ENCODE measurements around the gene HBM. TPM values are rescaled to one million over a fixed set of nuclear protein-coding genes. Genes with fewer than 3 reads are reported as not detected.
"Not testable (repeated sequence)": the region's sequence is repeated elsewhere in the genome, so short reads cannot be mapped to it uniquely, and the experiment has no call there.

HBM gene
- total and polyA plus RNA-seq, 5 donors = not detected

- Histone ChIP-seq H3K27me3 (ENCODE audit: control insufficient read depth, insufficient read depth) (no peaks in the 10 kb centered on the region), H3K27ac (ENCODE audit: low read length) (no peak overlapping the region), H3K9me3 (ENCODE audit: control insufficient read depth, low read length) (no peaks in the 10 kb centered on the region), H3K4me1 (ENCODE audit: control insufficient read depth, insufficient read depth, low read length) (no peaks in the 10 kb centered on the region), H3K4me3 (ENCODE audit: low read length) (no peak overlapping the region)
- WGBS = 87% methylated on average over 2 of the region's 2 CpGs
- DNase-seq = no peak
- intact Hi-C loops (cut with DNase I) = no loop called here
- no peak for ATAC-seq
Measured at GRCh38 chr16:146646-147045, 19.1 kb upstream of the HBM start.

DNA sequence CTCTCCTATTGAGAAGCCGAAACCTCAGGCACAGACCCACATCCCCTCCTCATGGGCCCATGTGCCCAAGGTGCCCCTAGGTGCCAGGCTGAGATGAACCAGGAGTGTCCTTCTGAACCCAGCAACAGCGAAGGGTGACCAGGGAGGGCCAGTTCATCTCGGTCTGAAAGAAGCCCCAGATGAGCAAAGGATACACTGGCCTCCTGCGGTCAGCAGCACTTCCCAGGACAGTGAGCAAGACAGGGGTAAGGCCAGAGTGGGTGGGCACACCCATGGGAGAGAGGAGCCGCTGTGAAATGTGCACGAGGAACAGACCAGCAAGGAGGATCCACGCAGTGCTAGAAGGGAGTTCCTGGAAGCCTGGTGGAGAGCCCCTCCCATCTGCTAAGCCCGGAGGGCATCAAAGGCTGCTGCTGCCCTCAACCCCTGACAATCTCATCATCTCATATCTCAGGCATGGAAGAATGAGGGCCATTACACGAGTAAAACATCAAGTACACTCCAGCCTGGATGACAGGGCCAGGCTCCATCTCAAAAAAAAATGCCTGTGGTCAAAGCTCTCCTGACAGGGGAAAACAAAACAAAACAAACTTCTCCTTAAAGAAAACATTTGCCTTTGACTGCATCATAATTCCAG, 16.6 kb upstream of the HBM start:
- H3K4me1 ChIP-seq (ENCODE audit: control insufficient read depth, insufficient read depth, low read length) = no peaks in the 10 kb centered on the region
- ATAC-seq (no peak), DNase-seq (no peak)
- H3K4me3 ChIP-seq (ENCODE audit: low read length) = no peak overlapping the region
- no peaks in the 10 kb centered on the region for H3K9me3 ChIP-seq (ENCODE audit: control insufficient read depth, low read length)
- H3K27me3 ChIP-seq (ENCODE audit: control insufficient read depth, insufficient read depth) = no peaks in the 10 kb centered on the region
- intact Hi-C loops (cut with DNase I) = no loop called here
- H3K27ac ChIP-seq (ENCODE audit: low read length) = no peak overlapping the region
- WGBS = 48% methylated on average over 9 of the region's 9 CpGs

GRCh38 chr16:152141-153128, 13.3 kb upstream of the HBM start, which contains the start of gene HBZ:
HBZ (plus strand) TSS chr16:152644; CDS start chr16:152910, 266 bp downstream.
- intact Hi-C loops (cut with DNase I) = no loop called here
- no peaks in the 10 kb centered on the region for H3K27me3 ChIP-seq (ENCODE audit: control insufficient read depth, insufficient read depth)
- 73% methylated on average over 17 of the region's 17 CpGs for WGBS
- DNase-seq = no peak
- H3K9me3 ChIP-seq (ENCODE audit: control insufficient read depth, low read length) = no peaks in the 10 kb centered on the region
- ATAC-seq = peak; percentile 22 to 26
- no peak within 1 kb of the TSS for H3K4me3 ChIP-seq (ENCODE audit: low read length)
- no peak within 1 kb of the TSS for H3K27ac ChIP-seq (ENCODE audit: low read length)
- H3K4me1 ChIP-seq (ENCODE audit: control insufficient read depth, insufficient read depth, low read length) = no peaks in the 10 kb centered on the region

- peak in 1 of 2 donors; percentile 9 for ATAC-seq
- H3K27me3 ChIP-seq (ENCODE audit: control insufficient read depth, insufficient read depth); H3K27ac ChIP-seq (ENCODE audit: low read length); H3K4me3 ChIP-seq (ENCODE audit: low read length); H3K9me3 ChIP-seq (ENCODE audit: control insufficient read depth, low read length); DNase-seq; intact Hi-C loops (cut with DNase I); H3K4me1 ChIP-seq (ENCODE audit: control insufficient read depth, insufficient read depth, low read length): not testable (repeated sequence)
- 62% methylated on average over 4 of the region's 6 CpGs for WGBS
Measured at GRCh38 chr16:153129-153521, 12.7 kb upstream of the HBM start.

DNA sequence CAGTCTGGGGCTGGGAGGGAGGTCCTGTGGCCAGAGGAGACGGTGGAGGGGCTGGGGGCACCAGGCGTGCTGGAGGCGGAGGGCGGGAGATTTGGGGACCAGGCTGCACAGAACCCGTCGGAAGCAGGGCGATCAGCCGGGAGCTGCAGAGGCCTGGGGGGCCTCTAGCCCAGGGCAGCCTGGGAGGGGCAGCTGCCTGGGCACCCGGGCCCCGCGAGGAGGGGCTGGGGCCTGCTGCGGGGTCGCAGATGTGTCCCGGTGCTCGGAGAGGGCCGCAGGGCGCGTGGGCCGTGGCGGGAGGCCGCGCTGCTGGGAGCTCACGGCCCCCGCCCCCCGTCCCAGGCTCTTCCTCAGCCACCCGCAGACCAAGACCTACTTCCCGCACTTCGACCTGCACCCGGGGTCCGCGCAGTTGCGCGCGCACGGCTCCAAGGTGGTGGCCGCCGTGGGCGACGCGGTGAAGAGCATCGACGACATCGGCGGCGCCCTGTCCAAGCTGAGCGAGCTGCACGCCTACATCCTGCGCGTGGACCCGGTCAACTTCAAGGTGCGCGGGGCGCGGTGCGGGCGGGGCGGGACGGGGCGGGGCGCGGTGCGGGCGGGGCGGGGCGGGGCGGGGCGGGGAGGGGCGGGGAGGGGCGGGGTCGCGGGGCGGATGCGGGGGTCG, 12.1 kb upstream of the HBM start:
- WGBS = under 1% methylated on average over 18 of the region's 74 CpGs
- H3K27me3 ChIP-seq (ENCODE audit: control insufficient read depth, insufficient read depth); H3K9me3 ChIP-seq (ENCODE audit: control insufficient read depth, low read length); DNase-seq; H3K27ac ChIP-seq (ENCODE audit: low read length); intact Hi-C loops (cut with DNase I); H3K4me1 ChIP-seq (ENCODE audit: control insufficient read depth, insufficient read depth, low read length); H3K4me3 ChIP-seq (ENCODE audit: low read length): not testable (repeated sequence)
- ATAC-seq = peak; percentile 27 to 49

- Histone ChIP-seq H3K27ac (ENCODE audit: low read length) (no peak overlapping the region), H3K4me3 (ENCODE audit: low read length) (peak overlapping the region; percentile 51), H3K9me3 (ENCODE audit: control insufficient read depth, low read length) (no peaks in the 10 kb centered on the region), H3K4me1 (ENCODE audit: control insufficient read depth, insufficient read depth, low read length) (no peaks in the 10 kb centered on the region), H3K27me3 (ENCODE audit: control insufficient read depth, insufficient read depth) (no peaks in the 10 kb centered on the region)
- peak; percentile 57 to 68 for ATAC-seq
- WGBS = 2% methylated on average over 53 of the region's 59 CpGs
- DNase-seq = peak in 2 of 3 donors; percentile 45 to 70
- intact Hi-C loops (cut with DNase I) = no loop called here
Measured at GRCh38 chr16:154217-155030, 11.4 kb upstream of the HBM start.

DNA sequence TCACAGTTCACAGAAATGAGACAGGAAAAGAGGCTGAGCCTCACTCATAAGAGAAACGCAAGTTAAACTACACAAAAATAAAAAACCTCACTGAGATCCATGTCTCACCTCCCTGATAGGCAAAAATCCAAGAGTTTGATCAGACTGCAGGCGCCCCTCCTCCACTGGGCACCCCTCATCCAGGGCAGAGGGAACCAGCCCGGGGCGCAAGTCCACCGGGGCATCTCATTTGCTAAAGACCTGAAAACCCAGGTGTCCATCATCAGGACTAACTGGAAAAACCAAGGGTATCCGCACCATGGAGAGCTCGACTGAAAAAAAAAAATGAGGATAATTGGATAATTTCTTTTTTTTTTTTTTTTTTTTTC, 10.8 kb upstream of the HBM start:
- no peaks in the 10 kb centered on the region for H3K27me3 ChIP-seq (ENCODE audit: control insufficient read depth, insufficient read depth)
- no peaks in the 10 kb centered on the region for H3K4me1 ChIP-seq (ENCODE audit: control insufficient read depth, insufficient read depth, low read length)
- no peak overlapping the region for H3K27ac ChIP-seq (ENCODE audit: low read length)
- peak overlapping the region; percentile 51 for H3K4me3 ChIP-seq (ENCODE audit: low read length)
- 63% methylated on average over 7 of the region's 7 CpGs for WGBS
- intact Hi-C loops (cut with DNase I) = no loop called here
- DNase-seq = no peak
- no peak for ATAC-seq
- no peaks in the 10 kb centered on the region for H3K9me3 ChIP-seq (ENCODE audit: control insufficient read depth, low read length)

GRCh38 chr16:159136-159849, 6.5 kb upstream of the HBM start:
- Histone ChIP-seq H3K4me1 (ENCODE audit: control insufficient read depth, insufficient read depth, low read length) (no peaks in the 10 kb centered on the region), H3K27me3 (ENCODE audit: control insufficient read depth, insufficient read depth) (no peaks in the 10 kb centered on the region), H3K4me3 (ENCODE audit: low read length) (no peak overlapping the region), H3K9me3 (ENCODE audit: control insufficient read depth, low read length) (no peaks in the 10 kb centered on the region), H3K27ac (ENCODE audit: low read length) (no peak overlapping the region)
- WGBS = 38% methylated on average over 6 of the region's 6 CpGs
- intact Hi-C loops (cut with DNase I) = no loop called here
- DNase-seq = no peak
- ATAC-seq = no peak

DNA sequence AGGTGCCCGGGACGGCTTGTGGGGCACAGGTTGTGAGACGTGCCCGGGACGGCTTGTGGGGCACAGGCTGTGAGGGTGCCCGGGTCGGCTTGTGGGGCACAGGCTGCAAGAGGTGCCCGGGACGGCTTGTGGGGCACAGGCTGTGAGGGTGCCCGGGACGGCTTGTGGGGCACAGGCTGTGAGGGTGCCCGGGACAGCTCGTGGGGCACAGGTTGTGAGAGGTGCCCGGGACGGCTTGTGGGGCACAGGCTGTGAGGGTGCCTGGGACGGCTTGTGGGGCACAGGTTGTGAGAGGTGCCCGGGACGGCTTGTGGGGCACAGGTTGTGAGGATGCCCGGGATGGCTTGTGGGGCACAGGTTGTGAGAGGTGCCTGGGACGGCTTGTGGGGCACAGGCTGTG, 5.5 kb upstream of the HBM start:
- H3K4me3 ChIP-seq (ENCODE audit: low read length); H3K27ac ChIP-seq (ENCODE audit: low read length); H3K27me3 ChIP-seq (ENCODE audit: control insufficient read depth, insufficient read depth); intact Hi-C loops (cut with DNase I); ATAC-seq; H3K9me3 ChIP-seq (ENCODE audit: control insufficient read depth, low read length); H3K4me1 ChIP-seq (ENCODE audit: control insufficient read depth, insufficient read depth, low read length); DNase-seq: not testable (repeated sequence)
- WGBS = 72% methylated on average over 20 of the region's 20 CpGs

GRCh38 chr16:160691-161190, 5.0 kb upstream of the HBM start:
- 63% methylated on average over 18 of the region's 18 CpGs for WGBS
- Histone ChIP-seq H3K9me3 (ENCODE audit: control insufficient read depth, low read length) (no peaks in the 10 kb centered on the region), H3K27me3 (ENCODE audit: control insufficient read depth, insufficient read depth) (no peaks in the 10 kb centered on the region), H3K27ac (ENCODE audit: low read length) (no peak overlapping the region), H3K4me1 (ENCODE audit: control insufficient read depth, insufficient read depth, low read length) (peaks cover 1% of the 10 kb centered on the region), H3K4me3 (ENCODE audit: low read length) (no peak overlapping the region)
- DNase-seq (no peak), ATAC-seq (no peak)
- intact Hi-C loops (cut with DNase I) = no loop called here
